A549 (cell line): ENCODE measurements around the gene TMEM44. TPM values are rescaled to one million over a fixed set of nuclear protein-coding genes. Genes with fewer than 3 reads are reported as not detected.

Experiments used
- ATAC-seq, 2 experiments: fragments of 200-7000 bp in 1 of 2; fragments of >200 bp in 1 of 2; cut with Nextera tagmentation in 1 of 2; cut with Tn5 transposase in 1 of 2; 3 replicates each; pipeline versions ENCODE4 v1.8.0 to v1.9.1; 2018 to 2020; ENCODE audit warnings: mild to moderate bottlenecking in 1 of 2, moderate library complexity in 1 of 2
- CTCF ChIA-PET: fragments of 300-600 bp; sonication (Branson Sonifier 250); formaldehyde crosslinking; extraction: SDS; loops from one replicate; lab custom pipeline; 2021; ENCODE audit warnings: antibody characterized with exemption, inconsistent platforms; lab: Yijun Ruan, JAX
- POLR2A ChIA-PET: fragments of 350-600 bp; formaldehyde crosslinking; extraction: SDS; loops from one replicate; lab custom pipeline; 2021; ENCODE audit warnings: antibody characterized with exemption, inconsistent platforms; lab: Yijun Ruan, JAX
- DNase-seq, 2 experiments: peaks; one replicate each; pipeline versions ENCODE4 v3.0.0 to v3.0.0-alpha.2; 2011 to 2016; ENCODE audit warnings: low read depth in 1 of 2, low spot score in 1 of 2
- FAIRE-seq: peaks from 2 replicates; lab custom pipeline; 2011; peaks lifted over from hg19 to GRCh38; lab: Jason Lieb, UNC
- H3K27ac ChIP-seq, 2 experiments: fragments of >200 bp; sonication (Bioruptor Twin); formaldehyde crosslinking; 3 replicates each; pipeline ENCODE4 v1.5.1; 2016 to 2017
- H3K4me1 ChIP-seq: fragments of >200 bp; sonication (Bioruptor Twin); formaldehyde crosslinking; 3 replicates; pipeline ENCODE4 v1.6.1; 2016
- H3K4me2 ChIP-seq: fragments of >200 bp; sonication (Bioruptor Twin); formaldehyde crosslinking; 3 replicates; pipeline ENCODE4 v1.6.1; 2016
- H3K4me3 ChIP-seq: fragments of >200 bp; sonication (Bioruptor Twin); formaldehyde crosslinking; 3 replicates; pipeline ENCODE4 v1.5.1; 2016
- H3K9me3 ChIP-seq: fragments of >200 bp; sonication (Bioruptor Twin); formaldehyde crosslinking; 3 replicates; pipeline ENCODE4 v1.6.1; 2016
- BHLHE40 ChIP-seq: IDR thresholded peaks from 2 replicates; pipeline ENCODE4 v1.6.1; 2012; ENCODE audit warnings: low read depth, low read length, inconsistent platforms
- CBX2 ChIP-seq: fragments of 200-600 bp; sonication (generic); IDR thresholded peaks from 2 replicates; pipeline ENCODE4 v1.6.1; 2016; ENCODE audit warnings: low read depth, mild to moderate bottlenecking, borderline replicate concordance
- CEBPB ChIP-seq, 2 experiments: fragments of >200 bp in 1 of 2; sonication (Bioruptor Twin) in 1 of 2; formaldehyde crosslinking in 1 of 2; IDR thresholded peaks; 2 replicates each; pipeline ENCODE4 v1.6.1; 2012 to 2016
- E2F6 ChIP-seq: IDR thresholded peaks from 2 replicates; pipeline ENCODE4 v1.6.1; 2012; ENCODE audit warnings: low read depth, borderline replicate concordance
- FOSL2 ChIP-seq, 2 experiments: fragments of 450-650 bp in 1 of 2; fragments of >200 bp in 1 of 2; sonication (Bioruptor Twin) in 1 of 2; formaldehyde crosslinking; IDR thresholded peaks; 2 replicates each; pipeline versions ENCODE4 v1.5.0 to v1.6.1; 2016 to 2020; ENCODE audit warnings: mild to moderate bottlenecking in 1 of 2, moderate library complexity in 1 of 2
- HES2 ChIP-seq: fragments of >200 bp; sonication (Bioruptor Twin); formaldehyde crosslinking; IDR thresholded peaks from 2 replicates; pipeline ENCODE4 v1.6.1; 2016
- HEYL ChIP-seq: fragments of 250-450 bp; sonication (Bioruptor Pico); IDR thresholded peaks from 2 replicates; pipeline ENCODE4 v1.8.0; 2021; ENCODE audit warnings: mild to moderate bottlenecking, moderate library complexity
- HMGXB4 ChIP-seq: fragments of 250-450 bp; sonication (Bioruptor Pico); IDR thresholded peaks from 2 replicates; pipeline ENCODE4 v1.5.0; 2021; ENCODE audit warnings: mild to moderate bottlenecking, moderate library complexity, borderline replicate concordance
- JUNB ChIP-seq: fragments of >200 bp; sonication (Bioruptor Twin); formaldehyde crosslinking; IDR thresholded peaks from 2 replicates; pipeline ENCODE4 v1.6.1; 2016
- KDM5A ChIP-seq: fragments of 200-600 bp; sonication (generic); IDR thresholded peaks from 2 replicates; pipeline ENCODE4 v1.6.1; 2016; ENCODE audit warnings: antibody characterized with exemption, mild to moderate bottlenecking
- PBX3 ChIP-seq: IDR thresholded peaks from 2 replicates; pipeline ENCODE4 v1.6.1; 2012
- POLR2A ChIP-seq: IDR thresholded peaks from 2 replicates; pipeline ENCODE4 v1.6.1; 2012; ENCODE audit warnings: mild to moderate bottlenecking, low read length
- RAD21 ChIP-seq, 2 experiments: fragments of >200 bp in 1 of 2; sonication (Bioruptor Twin) in 1 of 2; formaldehyde crosslinking in 1 of 2; IDR thresholded peaks in 1 of 2; conservative IDR thresholded peaks in 1 of 2; 2 replicates in 1 of 2; 3 replicates in 1 of 2; pipeline ENCODE4 v1.6.1; 2012 to 2018; ENCODE audit warnings: inconsistent platforms in 1 of 2
- REST ChIP-seq: fragments of 200-600 bp; sonication (generic); IDR thresholded peaks from 2 replicates; pipeline ENCODE4 v1.6.1; 2016; ENCODE audit warnings: antibody characterized with exemption, mild to moderate bottlenecking, moderate library complexity
- RFX5 ChIP-seq: fragments of 450-650 bp; IDR thresholded peaks from 2 replicates; pipeline ENCODE4 v1.7.1; 2014; ENCODE audit warnings: antibody characterized with exemption, mild to moderate bottlenecking, moderate library complexity
- SMC3 ChIP-seq: fragments of >200 bp; sonication (Bioruptor Twin); formaldehyde crosslinking; IDR thresholded peaks from 3 replicates; pipeline ENCODE4 v1.6.1; 2018; ENCODE audit warnings: inconsistent platforms
- SREBF2 ChIP-seq: fragments of 450-650 bp; IDR thresholded peaks from 2 replicates; pipeline ENCODE4 v1.6.1; 2014; ENCODE audit warnings: mild to moderate bottlenecking, moderate library complexity
- TP53 ChIP-seq: fragments of 250-450 bp; sonication (Bioruptor Pico); IDR thresholded peaks from 2 replicates; pipeline ENCODE4 v1.5.0; 2021; ENCODE audit warnings: mild to moderate bottlenecking, moderate library complexity
- USF2 ChIP-seq: fragments of 450-650 bp; IDR thresholded peaks from 2 replicates; pipeline ENCODE4 v1.6.1; 2014; ENCODE audit warnings: antibody characterized with exemption
- ZFP36 ChIP-seq: fragments of 450-650 bp; IDR thresholded peaks from 2 replicates; pipeline ENCODE4 v1.6.1; 2014; ENCODE audit warnings: borderline replicate concordance; ENCODE audit not compliant: partially characterized antibody
- WGBS: methylation state at CpG from one replicate; pipeline ENCODE4 v1.1.6; 2017; ENCODE audit errors: missing lambda C conversion rate; 5-methylcytosine and 5-hydroxymethylcytosine counted together
- polyA plus RNA-seq, 4 experiments: library from polyadenylated mRNA; depleted of rRNA in 3 of 4; stranded (reverse); fragments of >200 nt; fragmentation: RNase III in 1 of 4; extraction: RNeasy Plus Mini Kit Qiagen cat#74134 plus additional on column Dnase treatment in 1 of 4; gene quantifications; 2 replicates in 3 of 4; 3 replicates in 1 of 4; pipeline ENCODE4 v1.2.3, GENCODE V29; 2011 to 2017

Gene TMEM44
- polyA plus RNA-seq, 2 of the 4 experiments (the other 2 are of a cell fraction), result 16.0 to 17.0 TPM

GRCh38 chr3:194587438-194587931 lies 45.7 kb downstream of the TMEM44 start:
- Histone ChIP-seq H3K4me2 (no peak overlapping the region), H3K27ac (0 out of 6 replicates have a peak overlapping the region, but pooled peaks of 1 of the 2 experiments have one; percentile 3), H3K4me1 (peaks cover 12% of the 10 kb centered on the region)
- CTCF ChIA-PET, result interaction anchor here (0.7 to 1.5 kb wide), 4 partner anchors 18 to 115 kb away, joined by 3 to 4 read pairs (median 4); partner anchors contain the start of gene TMEM44
- TF ChIP-seq BHLHE40 (no peak), JUNB (no peak), ZFP36 (no peak), PBX3 (no peak), HEYL (CRISPR knock-in tag) (no peak), FOSL2 (IDR thresholded peaks at IDR 0.05) (no peak), FOSL2 (CRISPR knock-in tag; IDR thresholded peaks at IDR 0.05) (no peak), SMC3 (no peak), SREBF2 (no peak), HES2 (no peak), USF2 (no peak), CEBPB (IDR thresholded peaks at IDR 0.05) (no peak), CBX2 (no peak), E2F6 (no peak)
- TF ChIP-seq, all 56 proteins: peak for 0
- Histone ChIP-seq H3K9me3 (no peaks in the 10 kb centered on the region), H3K4me3 (no peak overlapping the region)
- POLR2A ChIA-PET, result no interaction called here
- FAIRE-seq (no peak), ATAC-seq (no peak), DNase-seq (no peak)
- WGBS, result 94% methylated on average over 14 of the region's 14 CpGs

- no peak for DNase-seq
- ATAC-seq, result no peak
- FAIRE-seq, result no peak
- ChIA-PET POLR2A (no interaction called here), CTCF (interaction anchor here (1.0 to 1.5 kb wide), 3 partner anchors 11 to 115 kb away, joined by 3 to 4 read pairs (median 3); no protein-coding TSS in a partner anchor)
- Histone ChIP-seq H3K4me2 (no peak overlapping the region), H3K4me1 (peaks cover 8% of the 10 kb centered on the region; the same call in 1 of the 3 replicates), H3K9me3 (no peaks in the 10 kb centered on the region), H3K4me3 (no peak overlapping the region), H3K27ac (no peak overlapping the region)
- WGBS, result 90% methylated on average over 2 of the region's 2 CpGs
- no peak for TF ChIP-seq HMGXB4 (CRISPR knock-in tag)
- TF ChIP-seq HEYL (CRISPR knock-in tag), result no peak
- TF ChIP-seq ZFP36, result no peak
- no peak for TF ChIP-seq RAD21 (conservative IDR thresholded peaks at IDR 0.05 in 1 of 2, IDR thresholded peaks at IDR 0.05 in 1 of 2)
- TF ChIP-seq RFX5, result no peak
- no peak for TF ChIP-seq REST
- TF ChIP-seq KDM5A, result no peak
- TF ChIP-seq TP53, result no peak
- no peak for TF ChIP-seq POLR2A
Measured at GRCh38 chr3:194586836-194587235, 46.4 kb downstream of the TMEM44 start.
